Measurements from ENCODE around the gene DCC.

The DCC gene

GRCh38 chr18:52322307-52322706, 17.7 kb upstream of the DCC start:
- DNase-seq (ENCODE audit: low read depth), result no peak
- TF ChIP-seq CTCF (IDR thresholded peaks at IDR 0.05; ENCODE audit: insufficient read depth, low read depth, low read length, missing control alignments), result no peak
- no peak overlapping the region for H3K4me3 ChIP-seq (ENCODE audit: low read depth, low read length)

- TF ChIP-seq CTCF (IDR thresholded peaks at IDR 0.05; ENCODE audit: insufficient read depth, low read depth, low read length, missing control alignments), result no peak
- no peak overlapping the region for H3K4me3 ChIP-seq (ENCODE audit: low read depth, low read length)
These were observed 16.2 kb upstream of the DCC start for GRCh38 chr18:52323802-52324201.

GRCh38 chr18:52325997-52326396, 14.0 kb upstream of the DCC start:
- no peak overlapping the region for H3K4me3 ChIP-seq (ENCODE audit: low read depth, low read length)
- TF ChIP-seq CTCF (IDR thresholded peaks at IDR 0.05; ENCODE audit: insufficient read depth, low read depth, low read length, missing control alignments), result no peak
- DNase-seq (ENCODE audit: low read depth), result no peak

More at GRCh38 chr18:52323802-52324201, 16.2 kb upstream of the DCC start:
- no peak for DNase-seq (ENCODE audit: low read depth)

GRCh38 chr18:52333860-52334259, 6.1 kb upstream of the DCC start:
- no peak overlapping the region for H3K4me3 ChIP-seq (ENCODE audit: low read depth, low read length)
- peak; percentile 38 for DNase-seq (ENCODE audit: low read depth)
- no peak for TF ChIP-seq CTCF (IDR thresholded peaks at IDR 0.05; ENCODE audit: insufficient read depth, low read depth, low read length, missing control alignments)

- TF ChIP-seq CTCF (IDR thresholded peaks at IDR 0.05; ENCODE audit: insufficient read depth, low read depth, low read length, missing control alignments), result no peak
- no peak for DNase-seq (ENCODE audit: low read depth)
- H3K4me3 ChIP-seq (ENCODE audit: low read depth, low read length), result no peak overlapping the region
These were observed 5.7 kb upstream of the DCC start for GRCh38 chr18:52334307-52334706.

- DNase-seq (ENCODE audit: low read depth), result no peak
- no peak overlapping the region for H3K4me3 ChIP-seq (ENCODE audit: low read depth, low read length)
- no peak for TF ChIP-seq CTCF (IDR thresholded peaks at IDR 0.05; ENCODE audit: insufficient read depth, low read depth, low read length, missing control alignments)
These were observed 5.1 kb upstream of the DCC start for GRCh38 chr18:52334896-52335295.

- H3K4me3 ChIP-seq (ENCODE audit: low read depth, low read length), result no peak overlapping the region
- DNase-seq (ENCODE audit: low read depth), result no peak
- TF ChIP-seq CTCF (IDR thresholded peaks at IDR 0.05; ENCODE audit: insufficient read depth, low read depth, low read length, missing control alignments), result no peak
These were observed 2.7 kb upstream of the DCC start for GRCh38 chr18:52337276-52337675.

All from GM12865 (cell line).